ENCODE measurements around the gene GGA1. TPM values are rescaled to one million over a fixed set of nuclear protein-coding genes. Genes with fewer than 3 reads are reported as not detected.

Gene GGA1
- total RNA-seq, 1 donor from 2014 or later, result 32.0 TPM

GRCh38 chr22:37616201-37617083 is 7.8 kb downstream of the GGA1 start:
- no peaks in the 10 kb centered on the region for H3K27me3 Mint-ChIP-seq (ENCODE audit: low read depth)
- no peak overlapping the region for H3K4me3 Mint-ChIP-seq (ENCODE audit: unreplicated experiment)
- H3K9me3 Mint-ChIP-seq (ENCODE audit: low read depth), result no peaks in the 10 kb centered on the region
- H3K27ac Mint-ChIP-seq (ENCODE audit: unreplicated experiment), result no peak overlapping the region
- no peak for TF ChIP-seq CTCF (IDR thresholded peaks at IDR 0.05)
- H3K36me3 Mint-ChIP-seq (ENCODE audit: low read depth), result peaks cover 6% of the 10 kb centered on the region
- H3K4me1 Mint-ChIP-seq (ENCODE audit: low read depth), result peaks cover 7% of the 10 kb centered on the region
- no peak for DNase-seq (ENCODE audit: low spot score)

GRCh38 chr22:37617431-37617830 is 8.8 kb downstream of the GGA1 start:
- Mint-ChIP-seq H3K4me3 (ENCODE audit: unreplicated experiment) (no peak overlapping the region), H3K4me1 (ENCODE audit: low read depth) (peaks cover 7% of the 10 kb centered on the region), H3K9me3 (ENCODE audit: low read depth) (no peaks in the 10 kb centered on the region), H3K27ac (ENCODE audit: unreplicated experiment) (no peak overlapping the region), H3K27me3 (ENCODE audit: low read depth) (no peaks in the 10 kb centered on the region), H3K36me3 (ENCODE audit: low read depth) (peaks cover 6% of the 10 kb centered on the region)
- no peak for DNase-seq (ENCODE audit: low spot score)
- TF ChIP-seq CTCF (IDR thresholded peaks at IDR 0.05), result no peak

GRCh38 chr22:37618072-37618656 is 9.5 kb downstream of the GGA1 start:
- DNase-seq (ENCODE audit: low spot score), result no peak
- H3K4me1 Mint-ChIP-seq (ENCODE audit: low read depth), result peaks cover 6% of the 10 kb centered on the region
- H3K36me3 Mint-ChIP-seq (ENCODE audit: low read depth), result peaks cover 6% of the 10 kb centered on the region
- H3K27me3 Mint-ChIP-seq (ENCODE audit: low read depth), result no peaks in the 10 kb centered on the region
- TF ChIP-seq CTCF (IDR thresholded peaks at IDR 0.05), result no peak
- H3K27ac Mint-ChIP-seq (ENCODE audit: unreplicated experiment), result no peak overlapping the region
- H3K4me3 Mint-ChIP-seq (ENCODE audit: unreplicated experiment), result no peak overlapping the region
- H3K9me3 Mint-ChIP-seq (ENCODE audit: low read depth), result no peaks in the 10 kb centered on the region

DNA sequence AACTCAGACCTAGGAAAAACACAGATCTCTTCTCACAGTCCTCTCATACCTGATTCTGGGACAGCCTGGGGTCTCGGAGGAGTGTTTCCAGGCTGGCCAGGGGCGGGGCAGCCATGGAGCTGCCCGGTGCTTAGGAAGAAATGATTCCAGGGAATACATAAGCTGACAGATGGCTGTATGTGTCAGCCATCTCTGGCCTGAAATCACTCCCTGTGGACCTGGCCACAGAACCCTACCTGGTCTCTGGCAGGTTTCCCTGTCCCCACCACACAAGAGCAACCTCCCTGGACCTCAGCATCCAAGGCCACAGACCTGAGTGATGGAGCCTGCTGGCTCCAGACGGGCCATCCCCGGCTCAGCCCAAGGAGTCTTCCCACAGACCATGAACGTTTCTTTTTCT is 10.0 kb downstream of the GGA1 start:
- TF ChIP-seq CTCF (IDR thresholded peaks at IDR 0.05), result no peak
- no peak for DNase-seq (ENCODE audit: low spot score)
- Mint-ChIP-seq H3K27ac (ENCODE audit: unreplicated experiment) (no peak overlapping the region), H3K4me3 (ENCODE audit: unreplicated experiment) (no peak overlapping the region), H3K9me3 (ENCODE audit: low read depth) (no peaks in the 10 kb centered on the region), H3K27me3 (ENCODE audit: low read depth) (no peaks in the 10 kb centered on the region), H3K36me3 (ENCODE audit: low read depth) (peaks cover 8% of the 10 kb centered on the region), H3K4me1 (ENCODE audit: low read depth) (peaks cover 2% of the 10 kb centered on the region)

GRCh38 chr22:37619991-37620390 is 11.4 kb downstream of the GGA1 start:
- H3K36me3 Mint-ChIP-seq (ENCODE audit: low read depth), result peaks cover 10% of the 10 kb centered on the region
- DNase-seq (ENCODE audit: low spot score), result no peak
- no peak for TF ChIP-seq CTCF (IDR thresholded peaks at IDR 0.05)
- peaks cover 3% of the 10 kb centered on the region for H3K4me1 Mint-ChIP-seq (ENCODE audit: low read depth)
- no peak overlapping the region for H3K4me3 Mint-ChIP-seq (ENCODE audit: unreplicated experiment)
- H3K27me3 Mint-ChIP-seq (ENCODE audit: low read depth), result no peaks in the 10 kb centered on the region
- no peaks in the 10 kb centered on the region for H3K9me3 Mint-ChIP-seq (ENCODE audit: low read depth)
- H3K27ac Mint-ChIP-seq (ENCODE audit: unreplicated experiment), result no peak overlapping the region

Measured in chondrocyte (in vitro differentiated cells).